Coronary artery (tissue), 2 donors: ENCODE results near the gene DLX3.

Experiments
- DNase-seq: peaks from one replicate; pipeline ENCODE4 v3.0.0-alpha.2; 2017; ENCODE audit warnings: low spot score
- H3K27ac ChIP-seq, 2 donors: fragments of 200-600 bp; sonication (generic); one replicate each; pipeline ENCODE4 v1.5.1; 2016 to 2019
- H3K4me3 ChIP-seq: fragments of 200-600 bp; sonication (generic); 2 replicates; pipeline ENCODE4 v1.5.1; 2016; ENCODE audit warnings: mild to moderate bottlenecking, moderate library complexity
- CTCF ChIP-seq: fragments of 200-600 bp; sonication (generic); IDR thresholded peaks from one replicate; pipeline ENCODE4 v1.5.1; 2019; ENCODE audit warnings: antibody characterized with exemption

The DLX3 gene

GRCh38 chr17:50036455-50037261 is 41.6 kb upstream of the DLX3 start:
- Histone ChIP-seq H3K4me3 (no peak overlapping the region), H3K27ac (peak overlapping the region; percentile 88 to 94)
- DNase-seq = peak; percentile 64
- TF ChIP-seq CTCF = no peak

GRCh38 chr17:50035945-50036344 is 40.9 kb upstream of the DLX3 start:
- Histone ChIP-seq H3K4me3 (no peak overlapping the region), H3K27ac (peak overlapping the region; percentile 70 to 94)
- no peak for TF ChIP-seq CTCF
- DNase-seq = no peak

DNA sequence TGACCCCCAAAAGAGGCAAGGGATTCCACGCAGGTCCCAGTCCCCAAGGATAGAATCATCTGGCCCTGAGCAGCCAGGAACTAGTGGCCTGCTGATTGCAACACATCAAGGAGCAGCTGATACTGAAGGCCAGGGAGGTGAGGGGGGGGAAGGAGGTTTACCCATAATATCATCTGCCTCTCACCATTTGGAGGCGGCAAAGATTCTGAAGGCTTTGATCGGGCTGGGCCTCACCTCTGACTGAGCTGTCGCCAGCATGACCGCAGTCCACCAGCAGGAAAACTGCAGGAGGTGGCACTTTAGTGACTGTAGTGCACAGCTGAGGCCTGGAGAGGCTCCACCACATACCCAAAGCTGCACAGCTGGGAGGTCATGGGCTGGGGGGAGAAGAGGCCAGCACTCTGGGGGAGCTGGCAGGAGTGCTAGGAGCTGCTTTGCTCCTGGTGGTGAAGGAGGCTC is 40.4 kb upstream of the DLX3 start:
- Histone ChIP-seq H3K4me3 (no peak overlapping the region), H3K27ac (peak overlapping the region; percentile 70 to 94)
- no peak for DNase-seq
- no peak for TF ChIP-seq CTCF

DNA sequence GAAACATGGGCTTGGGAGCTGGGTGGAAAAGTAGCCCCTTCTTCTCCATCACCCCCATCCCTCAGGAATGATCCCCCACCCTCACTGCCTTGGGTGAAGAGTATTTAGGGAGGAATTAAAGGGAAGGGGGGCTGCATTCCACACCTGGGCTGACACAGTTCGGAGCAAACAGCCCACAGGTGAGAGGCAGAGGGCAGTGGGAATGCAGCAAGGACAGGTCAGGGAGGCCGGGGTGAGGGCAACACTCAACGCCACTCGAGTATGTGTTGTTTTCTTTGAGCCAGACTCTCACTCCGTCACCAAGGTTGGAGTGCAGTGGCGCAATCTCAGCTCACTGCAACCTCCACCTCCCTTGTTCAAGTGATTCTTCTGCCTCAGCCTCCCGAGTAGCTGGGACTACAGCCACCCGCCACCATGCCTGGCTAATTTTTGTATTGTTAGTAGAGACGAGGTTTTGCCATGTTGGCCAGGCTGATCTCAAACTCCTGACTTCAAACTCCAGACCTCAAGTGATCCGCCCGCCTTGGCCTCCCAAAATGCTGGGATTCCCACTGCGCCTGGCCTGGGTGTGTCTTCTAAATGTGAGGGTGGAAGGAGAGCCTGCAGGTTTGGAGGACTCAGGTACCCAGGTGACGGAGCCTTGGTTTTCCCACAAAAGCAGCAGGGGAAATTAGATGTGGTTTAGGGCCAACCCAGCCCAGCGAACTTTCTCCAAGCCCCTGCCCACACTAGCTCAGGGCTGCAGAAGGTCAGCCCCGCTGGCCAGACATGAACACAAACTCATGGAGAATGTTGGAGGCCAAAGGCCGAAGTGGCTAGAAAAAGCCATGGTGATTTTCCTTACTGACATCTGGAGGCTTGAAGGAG is 39.7 kb upstream of the DLX3 start:
- DNase-seq = no peak
- Histone ChIP-seq H3K4me3 (no peak overlapping the region), H3K27ac (peak overlapping the region; percentile 70 to 94)
- no peak for TF ChIP-seq CTCF

DNA sequence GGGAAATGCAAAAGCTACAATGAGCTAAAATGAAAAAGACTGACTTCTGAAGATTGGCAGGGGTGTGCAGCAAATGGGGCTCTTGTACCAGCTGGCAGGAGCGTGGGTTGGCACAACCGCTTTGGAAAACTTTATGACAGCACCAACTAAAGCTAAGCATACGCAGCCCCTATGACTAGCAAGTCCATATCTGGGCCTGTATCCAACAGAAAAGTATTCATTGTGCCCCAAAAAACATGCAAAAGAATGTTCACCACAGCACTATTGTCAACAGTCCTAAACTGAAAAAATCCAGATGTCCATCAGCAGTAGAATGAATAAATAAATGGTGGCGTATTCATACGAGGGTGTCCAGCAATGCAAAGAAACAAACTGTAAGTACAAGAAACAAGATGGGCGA is 38.3 kb upstream of the DLX3 start:
- Histone ChIP-seq H3K4me3 (peak overlapping the region; percentile 7), H3K27ac (peak overlapping the region; percentile 49 to 94)
- DNase-seq = no peak
- TF ChIP-seq CTCF = no peak

DNA sequence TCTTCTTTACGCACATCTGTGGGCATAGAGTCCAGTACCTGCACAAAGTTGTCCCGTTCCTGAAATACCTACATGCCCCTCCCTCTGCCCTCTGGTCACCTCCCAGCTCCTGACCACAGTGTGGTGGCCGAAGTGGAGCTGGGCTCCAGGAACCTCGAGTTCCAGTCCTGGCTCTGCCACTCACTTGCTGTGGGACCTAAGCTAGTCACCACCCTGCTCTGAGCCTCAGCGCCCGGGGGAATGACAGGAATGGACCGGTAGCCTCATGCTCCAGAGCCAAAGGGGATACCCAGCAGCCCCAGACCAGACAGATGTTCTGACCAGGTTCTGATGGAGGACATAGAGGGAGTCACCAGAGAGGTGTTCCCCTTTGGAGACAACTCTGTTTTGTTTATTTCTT is 34.2 kb upstream of the DLX3 start:
- Histone ChIP-seq H3K27ac (peak overlapping the region; percentile 61 to 92), H3K4me3 (no peak overlapping the region)
- no peak for TF ChIP-seq CTCF
- DNase-seq = no peak
